ENCODE results near the gene TMEM169.

TMEM169 gene

GRCh38 chr2:216081487-216082116, at the start of gene TMEM169, which contains the start of gene PECR:
Gene TMEM169, plus strand, starts transcription at chr2:216081919. Its CDS starts 14,045 bp downstream, at chr2:216095964.
Gene PECR, minus strand, starts transcription at chr2:216081809. Its CDS starts 68 bp downstream, at chr2:216081741.
- peak; percentile 58 for DNase-seq (ENCODE audit: low read depth)

GRCh38 chr2:216031960-216032689, 49.6 kb upstream of the TMEM169 start:
- peak; percentile 86 for DNase-seq (ENCODE audit: low read depth)

- DNase-seq (ENCODE audit: low read depth) = no peak
Measured at GRCh38 chr2:216033403-216033802, 48.3 kb upstream of the TMEM169 start.

- peak; percentile 83 for DNase-seq (ENCODE audit: low read depth)
Measured at GRCh38 chr2:216034065-216034464, 47.7 kb upstream of the TMEM169 start.

GRCh38 chr2:216039918-216040317, 41.8 kb upstream of the TMEM169 start:
- no peak for DNase-seq (ENCODE audit: low read depth)

GRCh38 chr2:216041438-216041837, 40.3 kb upstream of the TMEM169 start:
- DNase-seq (ENCODE audit: low read depth) = no peak

GRCh38 chr2:216043949-216044348, 37.8 kb upstream of the TMEM169 start:
- no peak for DNase-seq (ENCODE audit: low read depth)

GRCh38 chr2:216044883-216045486, 36.7 kb upstream of the TMEM169 start:
- no peak for DNase-seq (ENCODE audit: low read depth)

- DNase-seq (ENCODE audit: low read depth) = no peak
Measured at GRCh38 chr2:216047397-216047796, 34.3 kb upstream of the TMEM169 start.

GRCh38 chr2:216049452-216049851, 32.3 kb upstream of the TMEM169 start:
- no peak for DNase-seq (ENCODE audit: low read depth)

GRCh38 chr2:216051350-216051749, 30.4 kb upstream of the TMEM169 start:
- DNase-seq (ENCODE audit: low read depth) = no peak

GRCh38 chr2:216052420-216052819, 29.3 kb upstream of the TMEM169 start:
- no peak for DNase-seq (ENCODE audit: low read depth)

- DNase-seq (ENCODE audit: low read depth) = no peak
Measured at GRCh38 chr2:216055680-216056079, 26.0 kb upstream of the TMEM169 start.

GRCh38 chr2:216056739-216057138, 25.0 kb upstream of the TMEM169 start:
- no peak for DNase-seq (ENCODE audit: low read depth)

GRCh38 chr2:216057688-216058193, 24.0 kb upstream of the TMEM169 start:
- DNase-seq (ENCODE audit: low read depth) = peak; percentile 71

- no peak for DNase-seq (ENCODE audit: low read depth)
Measured at GRCh38 chr2:216059233-216059834, 22.4 kb upstream of the TMEM169 start.

- peak; percentile 27 for DNase-seq (ENCODE audit: low read depth)
Measured at GRCh38 chr2:216064014-216064630, 17.6 kb upstream of the TMEM169 start.

- no peak for DNase-seq (ENCODE audit: low read depth)
Measured at GRCh38 chr2:216064665-216065064, 17.1 kb upstream of the TMEM169 start.

- DNase-seq (ENCODE audit: low read depth) = peak; percentile 77
Measured at GRCh38 chr2:216066230-216066629, 15.5 kb upstream of the TMEM169 start.

- no peak for DNase-seq (ENCODE audit: low read depth)
Measured at GRCh38 chr2:216069028-216069427, 12.7 kb upstream of the TMEM169 start.

GRCh38 chr2:216070195-216070594, 11.5 kb upstream of the TMEM169 start:
- DNase-seq (ENCODE audit: low read depth) = no peak

All from iris pigment epithelial cell (primary cell).